PC-3 (cell line): ENCODE results near the gene FAT2.

Experiments
- EZH2 ChIP-seq: fragments of 300-600 bp; sonication (generic); IDR thresholded peaks from one replicate; pipeline ENCODE4 v1.6.1; 2017; ENCODE audit warnings: antibody characterized with exemption, mild to moderate bottlenecking, low read length; ENCODE audit not compliant: unreplicated experiment
- EZH2phosphoT487 ChIP-seq: fragments of 300-600 bp; sonication (generic); IDR thresholded peaks from 2 replicates; pipeline ENCODE4 v1.6.1; 2018; ENCODE audit warnings: mild to moderate bottlenecking, antibody characterized with exemption, low read length, borderline replicate concordance
- TF ChIP-seq, protein P1 (sequence below): fragments of 300-600 bp; sonication (generic); conservative IDR thresholded peaks from 2 replicates; pipeline ENCODE4 v1.5.1; 2017; ENCODE audit warnings: antibody characterized with exemption, low read depth, mild to moderate bottlenecking, low read length

DNA sequence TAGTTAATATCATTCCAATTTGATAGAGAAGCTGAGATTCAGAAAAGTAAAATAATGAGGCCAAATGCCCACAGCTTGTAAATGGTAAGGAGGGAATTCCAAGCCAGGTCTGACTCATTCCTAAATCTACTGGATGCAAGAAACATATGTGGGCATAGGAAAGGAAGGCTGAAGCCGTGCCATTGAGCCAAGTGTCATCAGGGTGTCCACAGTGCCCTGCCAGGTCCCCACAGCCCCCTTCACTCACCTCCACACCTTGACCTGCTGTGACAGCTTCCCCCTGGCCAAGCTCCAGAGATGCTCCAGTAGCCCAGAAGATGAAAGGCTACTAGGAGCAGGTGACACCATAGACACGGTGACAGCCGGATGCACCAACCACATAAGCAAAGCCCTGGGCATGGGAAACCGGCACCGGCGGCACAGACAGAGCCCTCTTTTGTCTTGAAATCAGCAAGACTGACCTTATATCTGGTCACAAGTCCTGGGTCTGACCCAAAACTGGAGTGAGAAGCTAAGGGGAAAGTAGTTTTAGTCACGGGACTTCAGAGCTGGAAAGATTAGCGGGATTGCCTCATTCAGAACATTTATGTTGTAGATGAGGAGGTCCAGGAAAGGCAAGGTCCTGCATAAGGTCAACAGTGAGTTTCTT lies 20.1 kb upstream of the FAT2 start:
- TF ChIP-seq EZH2: no peak
- TF ChIP-seq, protein P1, sequence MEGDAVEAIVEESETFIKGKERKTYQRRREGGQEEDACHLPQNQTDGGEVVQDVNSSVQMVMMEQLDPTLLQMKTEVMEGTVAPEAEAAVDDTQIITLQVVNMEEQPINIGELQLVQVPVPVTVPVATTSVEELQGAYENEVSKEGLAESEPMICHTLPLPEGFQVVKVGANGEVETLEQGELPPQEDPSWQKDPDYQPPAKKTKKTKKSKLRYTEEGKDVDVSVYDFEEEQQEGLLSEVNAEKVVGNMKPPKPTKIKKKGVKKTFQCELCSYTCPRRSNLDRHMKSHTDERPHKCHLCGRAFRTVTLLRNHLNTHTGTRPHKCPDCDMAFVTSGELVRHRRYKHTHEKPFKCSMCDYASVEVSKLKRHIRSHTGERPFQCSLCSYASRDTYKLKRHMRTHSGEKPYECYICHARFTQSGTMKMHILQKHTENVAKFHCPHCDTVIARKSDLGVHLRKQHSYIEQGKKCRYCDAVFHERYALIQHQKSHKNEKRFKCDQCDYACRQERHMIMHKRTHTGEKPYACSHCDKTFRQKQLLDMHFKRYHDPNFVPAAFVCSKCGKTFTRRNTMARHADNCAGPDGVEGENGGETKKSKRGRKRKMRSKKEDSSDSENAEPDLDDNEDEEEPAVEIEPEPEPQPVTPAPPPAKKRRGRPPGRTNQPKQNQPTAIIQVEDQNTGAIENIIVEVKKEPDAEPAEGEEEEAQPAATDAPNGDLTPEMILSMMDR: no peak
- no peak for TF ChIP-seq EZH2phosphoT487
